Thymus (tissue), 11 donors: ENCODE measurements around the gene RASA3. TPM values are rescaled to one million over a fixed set of nuclear protein-coding genes. Genes with fewer than 3 reads are reported as not detected.
"Not testable (repeated sequence)": the region's sequence is repeated elsewhere in the genome, so short reads cannot be mapped to it uniquely, and the experiment has no call there.

Experiments used
- DNase-seq, 9 donors: peaks; one replicate each; pipeline ENCODE4 v3.0.0-alpha.2; 2013; ENCODE audit warnings: low spot score in 9 of 9, low read depth in 6 of 9, missing footprints in 1 of 9
- H3K27ac ChIP-seq, 2 donors: one replicate each; pipeline ENCODE4 v1.5.1; 2013; ENCODE audit warnings: control low read depth in 1 of 2, low read depth in 1 of 2, low read length in 1 of 2, mild to moderate bottlenecking in 1 of 2, moderate library complexity in 1 of 2
- H3K27me3 ChIP-seq, 2 donors: one replicate each; pipeline ENCODE4 v1.5.1; 2013; ENCODE audit warnings: low read length in 1 of 2; ENCODE audit not compliant: control insufficient read depth in 2 of 2, insufficient read depth in 1 of 2
- H3K36me3 ChIP-seq, 2 donors: one replicate each; pipeline ENCODE4 v1.5.1; 2013; ENCODE audit warnings: low read length in 1 of 2, mild to moderate bottlenecking in 1 of 2, moderate library complexity in 1 of 2; ENCODE audit not compliant: control insufficient read depth in 2 of 2, insufficient read depth in 2 of 2
- H3K4me1 ChIP-seq, 2 donors: one replicate each; pipeline ENCODE4 v1.5.1; 2013; ENCODE audit warnings: low read length in 2 of 2; ENCODE audit not compliant: control insufficient read depth in 2 of 2, insufficient read depth in 2 of 2
- H3K4me3 ChIP-seq, 2 donors: one replicate each; pipeline ENCODE4 v1.5.1; 2013; ENCODE audit warnings: low read length in 2 of 2, control low read depth in 1 of 2, mild to moderate bottlenecking in 1 of 2
- H3K9me3 ChIP-seq, 2 donors: one replicate each; pipeline ENCODE4 v1.5.1; 2013; ENCODE audit warnings: low read length in 1 of 2, mild to moderate bottlenecking in 1 of 2; ENCODE audit not compliant: control insufficient read depth in 2 of 2, insufficient read depth in 1 of 2
- WGBS: extraction: QIAGEN DNeasy Blood & Tissue Kit; methylation state at CpG from one replicate; pipeline ENCODE4 v1.1.7; 2013; 5-methylcytosine and 5-hydroxymethylcytosine counted together
- polyA plus RNA-seq: library from polyadenylated mRNA; stranded (reverse); fragments of 200-250 nt; gene quantifications from one replicate; pipeline ENCODE4 v1.2.3, GENCODE V29; 2013
- total RNA-seq: library from RNA; stranded (reverse); fragments of 120-200 nt; gene quantifications from one replicate; pipeline ENCODE4 v1.2.4, GENCODE V29; 2013
- donor health status: healthy.

RASA3 gene
- total and polyA plus RNA-seq, 2 donors = 23.8 to 25.1 TPM

- WGBS = 96% methylated on average over 35 of the region's 35 CpGs
- H3K4me3 ChIP-seq = no peak overlapping the region
- H3K27me3 ChIP-seq = no peaks in the 10 kb centered on the region
- H3K27ac ChIP-seq = no peak overlapping the region
- DNase-seq = no peak
- H3K4me1 ChIP-seq = peaks cover 0 to 3% of the 10 kb centered on the region in 2 donors
- H3K36me3 ChIP-seq = peaks cover 35 to 83% of the 10 kb centered on the region in 2 donors
- no peaks in the 10 kb centered on the region for H3K9me3 ChIP-seq
These were observed 108.5 kb downstream of the RASA3 start for GRCh38 chr13:114023716-114024602.

- 90% methylated on average over 12 of the region's 12 CpGs for WGBS
- Histone ChIP-seq H3K4me1 (peaks cover 0 to 3% of the 10 kb centered on the region in 2 donors), H3K4me3 (no peak overlapping the region), H3K9me3 (no peaks in the 10 kb centered on the region), H3K27ac (no peak overlapping the region), H3K27me3 (no peaks in the 10 kb centered on the region), H3K36me3 (peaks cover 38 to 84% of the 10 kb centered on the region in 2 donors)
- DNase-seq = no peak
These were observed 109.5 kb downstream of the RASA3 start for GRCh38 chr13:114022876-114023275.

- peaks cover 0 to 3% of the 10 kb centered on the region in 2 donors for H3K4me1 ChIP-seq
- peaks cover 42 to 82% of the 10 kb centered on the region in 2 donors for H3K36me3 ChIP-seq
- H3K27ac ChIP-seq = no peak overlapping the region
- H3K9me3 ChIP-seq = no peaks in the 10 kb centered on the region
- no peak overlapping the region for H3K4me3 ChIP-seq
- 87% methylated on average over 9 of the region's 9 CpGs for WGBS
- no peaks in the 10 kb centered on the region for H3K27me3 ChIP-seq
- DNase-seq = no peak
These were observed 110.1 kb downstream of the RASA3 start for GRCh38 chr13:114022309-114022669.

- 90% methylated on average over 25 of the region's 25 CpGs for WGBS
- no peak for DNase-seq
- no peak overlapping the region for H3K27ac ChIP-seq
- H3K9me3 ChIP-seq = no peaks in the 10 kb centered on the region
- H3K4me3 ChIP-seq = no peak overlapping the region
- H3K27me3 ChIP-seq = no peaks in the 10 kb centered on the region
- peaks cover 47 to 82% of the 10 kb centered on the region in 2 donors for H3K36me3 ChIP-seq
- H3K4me1 ChIP-seq = peaks cover 0 to 3% of the 10 kb centered on the region in 2 donors
These were observed 110.7 kb downstream of the RASA3 start for GRCh38 chr13:114021464-114022308.

GRCh38 chr13:114020750-114021463, 111.5 kb downstream of the RASA3 start:
- Histone ChIP-seq H3K27me3 (no peaks in the 10 kb centered on the region), H3K4me3 (no peak overlapping the region), H3K9me3 (no peaks in the 10 kb centered on the region), H3K36me3 (peaks cover 49 to 82% of the 10 kb centered on the region in 2 donors), H3K4me1 (peaks cover 0 to 2% of the 10 kb centered on the region in 2 donors), H3K27ac (no peak overlapping the region)
- WGBS = 97% methylated on average over 32 of the region's 32 CpGs
- no peak for DNase-seq

GRCh38 chr13:114020134-114020533, 112.3 kb downstream of the RASA3 start:
- not testable (repeated sequence) for H3K27me3 ChIP-seq, DNase-seq, H3K4me1 ChIP-seq, H3K4me3 ChIP-seq, H3K9me3 ChIP-seq, H3K27ac ChIP-seq
- peaks cover 49 to 80% of the 10 kb centered on the region in 2 donors for H3K36me3 ChIP-seq
- 98% methylated on average over 12 of the region's 14 CpGs for WGBS

- Histone ChIP-seq H3K4me3 (no peak overlapping the region), H3K9me3 (no peaks in the 10 kb centered on the region), H3K27ac (no peak overlapping the region), H3K36me3 (peaks cover 50 to 80% of the 10 kb centered on the region in 2 donors), H3K27me3 (no peaks in the 10 kb centered on the region), H3K4me1 (no peaks in the 10 kb centered on the region)
- WGBS = 97% methylated on average over 13 of the region's 13 CpGs
- DNase-seq = no peak
These were observed 113.1 kb downstream of the RASA3 start for GRCh38 chr13:114019367-114019766.

GRCh38 chr13:114018461-114019055, 113.9 kb downstream of the RASA3 start:
- Histone ChIP-seq H3K4me3 (no peak overlapping the region), H3K36me3 (peaks cover 48 to 78% of the 10 kb centered on the region in 2 donors), H3K9me3 (no peaks in the 10 kb centered on the region), H3K27ac (no peak overlapping the region), H3K4me1 (no peaks in the 10 kb centered on the region), H3K27me3 (no peaks in the 10 kb centered on the region)
- 94% methylated on average over 20 of the region's 20 CpGs for WGBS
- no peak for DNase-seq
